GM23338 (cell line): ENCODE data around the gene MAP6D1. TPM values are rescaled to one million over a fixed set of nuclear protein-coding genes. Genes with fewer than 3 reads are reported as not detected.

Source experiments
- ATAC-seq: fragments of 200-7000 bp; cut with Tn5 transposase; 3 replicates; pipeline ENCODE4 v1.9.1; 2020
- DNase-seq: peaks from one replicate; pipeline ENCODE4 v3.0.0-alpha.2; 2015; ENCODE audit warnings: low spot score
- H2AFZ ChIP-seq: fragments of 200-600 bp; sonication (generic); 2 replicates; pipeline ENCODE4 v1.8.0; 2016; ENCODE audit warnings: antibody characterized with exemption, mild to moderate bottlenecking, moderate library complexity
- H3F3A ChIP-seq: fragments of 200-600 bp; sonication (generic); replicated peaks from 2 replicates; pipeline ENCODE4 v1.8.0; 2017; ENCODE audit warnings: antibody characterized with exemption, mixed run types, low read depth
- H3K27ac ChIP-seq: fragments of 200-600 bp; sonication (generic); 2 replicates; pipeline ENCODE4 v1.6.1; 2016; ENCODE audit warnings: low read depth
- H3K27me3 ChIP-seq: fragments of 200-600 bp; sonication (generic); 2 replicates; pipeline ENCODE4 v1.8.0; 2016; ENCODE audit warnings: mild to moderate bottlenecking, mixed run types, moderate library complexity; ENCODE audit not compliant: insufficient read depth
- H3K36me3 ChIP-seq: fragments of 200-600 bp; sonication (generic); 2 replicates; pipeline ENCODE4 v1.8.0; 2016; ENCODE audit warnings: mild to moderate bottlenecking; ENCODE audit not compliant: insufficient read depth
- H3K4me1 ChIP-seq: fragments of 200-600 bp; sonication (generic); 2 replicates; pipeline ENCODE4 v1.8.0; 2016; ENCODE audit warnings: mild to moderate bottlenecking, moderate library complexity; ENCODE audit not compliant: insufficient read depth
- H3K4me2 ChIP-seq: fragments of 200-600 bp; sonication (generic); 2 replicates; pipeline ENCODE4 v1.7.1; 2017; ENCODE audit warnings: mixed run types
- H3K4me3 ChIP-seq: fragments of 200-600 bp; sonication (generic); 2 replicates; pipeline ENCODE4 v1.6.1; 2016; ENCODE audit warnings: mixed run types
- H3K79me2 ChIP-seq: fragments of 200-600 bp; sonication (generic); replicated peaks from 2 replicates; pipeline ENCODE4 v1.8.0; 2017; ENCODE audit warnings: mild to moderate bottlenecking; ENCODE audit not compliant: insufficient read depth
- H3K9me2 ChIP-seq: fragments of 200-600 bp; sonication (generic); 2 replicates; pipeline ENCODE4 v1.8.0; 2017; ENCODE audit not compliant: insufficient read depth
- H4K20me1 ChIP-seq: fragments of 200-600 bp; sonication (generic); replicated peaks from 2 replicates; pipeline ENCODE4 v1.8.0; 2017; ENCODE audit warnings: mild to moderate bottlenecking; ENCODE audit not compliant: insufficient read depth
- H3K27ac Mint-ChIP-seq: 2 replicates; pipeline ENCODE4 v1.8.0; 2020; ENCODE audit warnings: inconsistent platforms, mild to moderate bottlenecking, moderate library complexity, mixed read lengths
- H3K27me3 Mint-ChIP-seq: 3 replicates; pipeline ENCODE4 v1.8.0; 2022; ENCODE audit warnings: low read depth, mild to moderate bottlenecking, moderate library complexity, mixed read lengths, inconsistent platforms; ENCODE audit not compliant: insufficient read depth, poor library complexity
- H3K36me3 Mint-ChIP-seq: 3 replicates; pipeline ENCODE4 v1.8.0; 2021; ENCODE audit warnings: low read depth, mild to moderate bottlenecking, inconsistent platforms, moderate library complexity, mixed read lengths
- H3K4me1 Mint-ChIP-seq: 3 replicates; pipeline ENCODE4 v1.8.0; 2020; ENCODE audit warnings: mild to moderate bottlenecking, inconsistent platforms, mixed read lengths
- H3K4me3 Mint-ChIP-seq: 3 replicates; pipeline ENCODE4 v1.8.0; 2021; ENCODE audit warnings: moderate library complexity, mild to moderate bottlenecking, inconsistent platforms, mixed read lengths
- H3K9me3 Mint-ChIP-seq: 3 replicates; pipeline ENCODE4 v1.8.0; 2020; ENCODE audit warnings: moderate library complexity, mild to moderate bottlenecking, inconsistent platforms, mixed read lengths
- CREB1 ChIP-seq: fragments of 250-450 bp; sonication (Bioruptor Pico); IDR thresholded peaks from 2 replicates; pipeline ENCODE4 v1.5.0; 2020; ENCODE audit warnings: low read depth, mild to moderate bottlenecking, moderate library complexity
- CTCF ChIP-seq, 2 experiments: fragments of 200-600 bp in 1 of 2; sonication (generic) in 1 of 2; conservative IDR thresholded peaks; 2 replicates each; pipeline versions ENCODE4 v1.5.1 to v1.6.1; 2016 to 2017; ENCODE audit warnings: antibody characterized with exemption in 2 of 2, low read depth in 2 of 2, mild to moderate bottlenecking in 2 of 2, moderate library complexity in 1 of 2
- ETS1 ChIP-seq: IDR thresholded peaks from 2 replicates; pipeline ENCODE4 v1.6.1; 2016; ENCODE audit warnings: antibody characterized with exemption
- EZH2 ChIP-seq: fragments of 200-600 bp; sonication (generic); IDR thresholded peaks from one replicate; pipeline ENCODE4 v1.8.0; 2017; ENCODE audit warnings: antibody characterized with exemption, mild to moderate bottlenecking, low read depth; ENCODE audit not compliant: unreplicated experiment
- EZH2phosphoT487 ChIP-seq: fragments of 200-600 bp; sonication (generic); IDR thresholded peaks from one replicate; pipeline ENCODE4 v1.8.1; 2018; ENCODE audit warnings: antibody characterized with exemption; ENCODE audit not compliant: unreplicated experiment
- JUNB ChIP-seq: IDR thresholded peaks from one replicate; pipeline ENCODE4 v1.6.1; 2016; ENCODE audit warnings: antibody characterized with exemption; ENCODE audit not compliant: unreplicated experiment
- NANOG ChIP-seq: IDR thresholded peaks from 2 replicates; pipeline ENCODE4 v1.6.1; 2016; ENCODE audit warnings: antibody characterized with exemption, borderline replicate concordance
- POLR2AphosphoS5 ChIP-seq: IDR thresholded peaks from 2 replicates; pipeline ENCODE4 v1.6.1; 2016; ENCODE audit warnings: antibody characterized with exemption, low read depth
- REST ChIP-seq: IDR thresholded peaks from one replicate; pipeline ENCODE4 v1.6.1; 2018; ENCODE audit warnings: antibody characterized with exemption; ENCODE audit not compliant: unreplicated experiment
- STAT1 ChIP-seq: IDR thresholded peaks from one replicate; pipeline ENCODE4 v1.6.1; 2016; ENCODE audit warnings: antibody characterized with exemption; ENCODE audit not compliant: unreplicated experiment
- ZNF114 ChIP-seq: fragments of 250-450 bp; sonication (Bioruptor Pico); IDR thresholded peaks from 2 replicates; pipeline ENCODE4 v1.5.0; 2020; ENCODE audit warnings: mild to moderate bottlenecking, moderate library complexity
- ZNF331 ChIP-seq: fragments of 250-450 bp; sonication (Bioruptor Pico); IDR thresholded peaks from 2 replicates; pipeline ENCODE4 v1.5.0; 2020; ENCODE audit warnings: low read depth, mild to moderate bottlenecking, moderate library complexity
- polyA plus RNA-seq: library from polyadenylated mRNA; unstranded; fragments of >200 nt; fragmentation: Nextera tagmentation; extraction: Ambion mirVana; gene quantifications from 2 replicates; pipeline ENCODE4 v1.2.1, GENCODE V29; 2016
- total RNA-seq: library from RNA; depleted of rRNA; stranded (reverse); fragments of >200 nt; shearing (Covaris generic); gene quantifications from 2 replicates; pipeline ENCODE4 v1.2.3, GENCODE V29; 2014

The MAP6D1 gene
- total and polyA plus RNA-seq, 2 experiments from 2014 or later = 2.6 to 8.2 TPM

GRCh38 chr3:183801601-183802000, 23.8 kb downstream of the MAP6D1 start:
- Mint-ChIP-seq H3K4me1 (no peaks in the 10 kb centered on the region), H3K27ac (no peak overlapping the region), H3K36me3 (peaks cover 82% of the 10 kb centered on the region), H3K27me3 (peaks cover 7% of the 10 kb centered on the region), H3K9me3 (no peaks in the 10 kb centered on the region; the same call in 2 of the 3 replicates), H3K4me3 (no peak overlapping the region)
- TF ChIP-seq CTCF (conservative IDR thresholded peaks at IDR 0.05; ENCODE audit: low read depth in 2 of 2) (no peak), POLR2AphosphoS5 (no peak), ETS1 (no peak), NANOG (no peak), EZH2phosphoT487 (no peak), ZNF114 (no peak), STAT1 (no peak), ZNF331 (no peak)
- Histone ChIP-seq H3K4me3 (no peak overlapping the region), H3K79me2 (no peaks in the 10 kb centered on the region), H3K4me1 (no peaks in the 10 kb centered on the region), H3K9me2 (no peaks in the 10 kb centered on the region), H3K27ac (no peak overlapping the region), H3K36me3 (peaks cover 57% of the 10 kb centered on the region), H3F3A (no peaks in the 10 kb centered on the region), H3K4me2 (no peak overlapping the region), H2AFZ (no peak overlapping the region), H3K27me3 (no peaks in the 10 kb centered on the region), H4K20me1 (peaks cover 3% of the 10 kb centered on the region)
- ATAC-seq (no peak), DNase-seq (no peak)

- Mint-ChIP-seq H3K27me3 (peaks cover 7% of the 10 kb centered on the region), H3K36me3 (peaks cover 77% of the 10 kb centered on the region), H3K4me1 (no peaks in the 10 kb centered on the region), H3K27ac (no peak overlapping the region), H3K4me3 (no peak overlapping the region), H3K9me3 (no peaks in the 10 kb centered on the region; the same call in 2 of the 3 replicates)
- no peak overlapping the region for H3K4me2 ChIP-seq
- no peaks in the 10 kb centered on the region; the same call in none of the 2 replicates for H4K20me1 ChIP-seq
- ATAC-seq = no peak
- no peaks in the 10 kb centered on the region for H3F3A ChIP-seq
- no peaks in the 10 kb centered on the region for H3K27me3 ChIP-seq
- H3K27ac ChIP-seq = no peak overlapping the region
- no peak overlapping the region for H3K4me3 ChIP-seq
- H3K79me2 ChIP-seq = no peaks in the 10 kb centered on the region
- H3K9me2 ChIP-seq = no peaks in the 10 kb centered on the region
- H3K36me3 ChIP-seq = peaks cover 49% of the 10 kb centered on the region
- H3K4me1 ChIP-seq = no peaks in the 10 kb centered on the region
- H2AFZ ChIP-seq = no peak overlapping the region
- DNase-seq = no peak
- TF ChIP-seq ETS1 (no peak), CREB1 (CRISPR knock-in tag) (no peak), ZNF331 (no peak), STAT1 (no peak), EZH2 (no peak), REST (no peak), CTCF (conservative IDR thresholded peaks at IDR 0.05; ENCODE audit: low read depth in 2 of 2) (no peak), JUNB (no peak)
Measured at GRCh38 chr3:183800243-183800863, 25.0 kb downstream of the MAP6D1 start.
